ENCODE data around the gene RPL31. TPM values are rescaled to one million over a fixed set of nuclear protein-coding genes. Genes with fewer than 3 reads are reported as not detected.

RPL31 gene
- total RNA-seq, 3 donors from 2014 or later (not counting 1 experiment from before 2014, with no cell fraction given) = 797 to 996 (median 940) TPM

- H3K36me3 Mint-ChIP-seq = no peaks in the 10 kb centered on the region
- Histone ChIP-seq H3K9me3 (ENCODE audit: control insufficient read depth, insufficient read depth, low read length) (no peaks in the 10 kb centered on the region), H3K27ac (ENCODE audit: low read length) (no peak overlapping the region), H3K4me3 (ENCODE audit: low read length) (no peak overlapping the region), H3K27me3 (ENCODE audit: control insufficient read depth, insufficient read depth, low read length) (no peaks in the 10 kb centered on the region), H3K36me3 (ENCODE audit: control insufficient read depth, insufficient read depth, low read length) (no peaks in the 10 kb centered on the region), H3K4me1 (ENCODE audit: control insufficient read depth, insufficient read depth, low read length) (no peaks in the 10 kb centered on the region)
- no peak overlapping the region for H3K4me3 Mint-ChIP-seq
- peaks cover 0 to 3% of the 10 kb centered on the region in 2 donors for H3K27me3 Mint-ChIP-seq (ENCODE audit: low read depth in 2 of 2)
- no peaks in the 10 kb centered on the region for H3K9me3 Mint-ChIP-seq
- TF ChIP-seq, protein P1, sequence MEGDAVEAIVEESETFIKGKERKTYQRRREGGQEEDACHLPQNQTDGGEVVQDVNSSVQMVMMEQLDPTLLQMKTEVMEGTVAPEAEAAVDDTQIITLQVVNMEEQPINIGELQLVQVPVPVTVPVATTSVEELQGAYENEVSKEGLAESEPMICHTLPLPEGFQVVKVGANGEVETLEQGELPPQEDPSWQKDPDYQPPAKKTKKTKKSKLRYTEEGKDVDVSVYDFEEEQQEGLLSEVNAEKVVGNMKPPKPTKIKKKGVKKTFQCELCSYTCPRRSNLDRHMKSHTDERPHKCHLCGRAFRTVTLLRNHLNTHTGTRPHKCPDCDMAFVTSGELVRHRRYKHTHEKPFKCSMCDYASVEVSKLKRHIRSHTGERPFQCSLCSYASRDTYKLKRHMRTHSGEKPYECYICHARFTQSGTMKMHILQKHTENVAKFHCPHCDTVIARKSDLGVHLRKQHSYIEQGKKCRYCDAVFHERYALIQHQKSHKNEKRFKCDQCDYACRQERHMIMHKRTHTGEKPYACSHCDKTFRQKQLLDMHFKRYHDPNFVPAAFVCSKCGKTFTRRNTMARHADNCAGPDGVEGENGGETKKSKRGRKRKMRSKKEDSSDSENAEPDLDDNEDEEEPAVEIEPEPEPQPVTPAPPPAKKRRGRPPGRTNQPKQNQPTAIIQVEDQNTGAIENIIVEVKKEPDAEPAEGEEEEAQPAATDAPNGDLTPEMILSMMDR (IDR thresholded peaks at IDR 0.05) = no peak
- WGBS (ENCODE audit: insufficient coverage) = 97% methylated on average over 13 of the region's 15 CpGs
- intact Hi-C loops (cut with micrococcal nuclease) = no loop called here
- DNase-seq (no peak), ATAC-seq (no peak)
- H3K27ac Mint-ChIP-seq = no peak overlapping the region
- H3K4me1 Mint-ChIP-seq = no peaks in the 10 kb centered on the region
These were observed 24.9 kb downstream of the RPL31 start for GRCh38 chr2:101026923-101027469.

DNA sequence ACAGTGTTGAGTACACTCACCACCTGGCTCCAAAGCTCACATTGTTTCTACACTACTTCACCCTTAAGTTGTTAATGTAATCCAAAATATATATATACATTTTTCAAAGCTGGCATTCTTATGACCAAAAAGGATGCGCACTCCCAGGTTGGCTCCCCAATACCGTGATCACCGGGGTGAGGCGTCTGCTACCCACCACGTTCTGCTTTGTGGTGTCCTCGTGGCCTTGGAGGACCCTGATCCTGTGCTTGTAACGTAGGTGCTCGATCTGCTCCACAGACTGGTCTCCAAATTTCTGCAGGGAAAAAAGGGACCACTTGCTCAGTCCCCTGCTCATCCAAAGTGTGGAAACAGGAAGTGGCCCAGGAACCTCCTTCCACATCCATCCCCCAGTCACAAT, 25.8 kb downstream of the RPL31 start:
- TF ChIP-seq, protein P1 (IDR thresholded peaks at IDR 0.05) = no peak
- H3K4me3 Mint-ChIP-seq = no peak overlapping the region
- H3K27me3 Mint-ChIP-seq (ENCODE audit: low read depth in 2 of 2) = peaks cover 0 to 7% of the 10 kb centered on the region in 2 donors
- intact Hi-C loops (cut with micrococcal nuclease) = no loop called here
- no peaks in the 10 kb centered on the region for H3K27me3 ChIP-seq (ENCODE audit: control insufficient read depth, insufficient read depth, low read length)
- no peak overlapping the region for H3K27ac Mint-ChIP-seq
- no peaks in the 10 kb centered on the region for H3K4me1 Mint-ChIP-seq
- ATAC-seq = no peak
- no peaks in the 10 kb centered on the region for H3K9me3 Mint-ChIP-seq
- WGBS (ENCODE audit: insufficient coverage) = 95% methylated on average over 8 of the region's 8 CpGs
- no peaks in the 10 kb centered on the region for H3K4me1 ChIP-seq (ENCODE audit: control insufficient read depth, insufficient read depth, low read length)
- H3K9me3 ChIP-seq (ENCODE audit: control insufficient read depth, insufficient read depth, low read length) = no peaks in the 10 kb centered on the region
- H3K4me3 ChIP-seq (ENCODE audit: low read length) = no peak overlapping the region
- no peak overlapping the region for H3K27ac ChIP-seq (ENCODE audit: low read length)
- H3K36me3 Mint-ChIP-seq = no peaks in the 10 kb centered on the region
- H3K36me3 ChIP-seq (ENCODE audit: control insufficient read depth, insufficient read depth, low read length) = no peaks in the 10 kb centered on the region
- DNase-seq = no peak

DNA sequence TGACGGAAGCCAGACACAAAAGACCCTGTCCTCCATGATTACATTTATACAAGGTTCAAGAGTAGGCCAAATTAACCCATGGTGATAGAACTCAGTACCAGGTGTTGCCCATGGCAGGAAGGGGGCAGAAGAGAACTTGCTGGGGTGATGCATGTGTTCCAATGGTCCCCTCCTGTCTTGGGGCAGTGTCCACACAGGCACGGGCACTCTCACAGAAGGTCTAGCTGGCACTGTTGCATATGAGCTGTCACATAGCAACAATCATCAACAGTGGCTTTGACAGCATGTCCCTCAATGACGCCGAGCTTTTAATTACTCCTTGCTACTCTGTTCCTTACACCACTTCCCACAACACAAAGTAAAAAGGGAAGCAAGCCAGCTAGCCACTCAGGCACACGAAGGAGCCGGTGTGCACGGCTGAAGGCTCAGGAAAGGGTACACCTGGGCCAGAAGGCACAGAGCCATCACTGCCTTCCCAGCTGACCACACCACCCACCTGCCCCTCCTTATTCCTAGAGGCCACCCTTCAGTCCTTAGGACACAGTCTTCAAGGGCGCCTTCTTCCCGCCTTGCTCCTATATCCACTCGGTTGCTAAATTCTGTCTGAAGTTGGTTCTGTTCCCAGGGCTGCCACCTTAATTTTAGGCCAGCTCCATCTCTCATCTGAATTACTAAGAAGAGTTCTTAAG, 28.9 kb downstream of the RPL31 start:
- H3K9me3 ChIP-seq (ENCODE audit: control insufficient read depth, insufficient read depth, low read length) = no peaks in the 10 kb centered on the region
- ATAC-seq (no peak), DNase-seq (no peak)
- H3K36me3 Mint-ChIP-seq = no peaks in the 10 kb centered on the region
- no peak overlapping the region for H3K27ac Mint-ChIP-seq
- no peaks in the 10 kb centered on the region for H3K9me3 Mint-ChIP-seq
- H3K27ac ChIP-seq (ENCODE audit: low read length) = no peak overlapping the region
- H3K4me3 Mint-ChIP-seq = no peak overlapping the region
- TF ChIP-seq, protein P1 (IDR thresholded peaks at IDR 0.05) = no peak
- H3K4me3 ChIP-seq (ENCODE audit: low read length) = no peak overlapping the region
- H3K4me1 Mint-ChIP-seq = no peaks in the 10 kb centered on the region
- peaks cover 0 to 7% of the 10 kb centered on the region in 2 donors for H3K27me3 Mint-ChIP-seq (ENCODE audit: low read depth in 2 of 2)
- no peaks in the 10 kb centered on the region for H3K36me3 ChIP-seq (ENCODE audit: control insufficient read depth, insufficient read depth, low read length)
- 82% methylated on average over 10 of the region's 10 CpGs for WGBS (ENCODE audit: insufficient coverage)
- no peaks in the 10 kb centered on the region for H3K27me3 ChIP-seq (ENCODE audit: control insufficient read depth, insufficient read depth, low read length)
- intact Hi-C loops (cut with micrococcal nuclease) = no loop called here
- H3K4me1 ChIP-seq (ENCODE audit: control insufficient read depth, insufficient read depth, low read length) = no peaks in the 10 kb centered on the region

Measured in natural killer cell (primary cell).